IMR-90 (cell line): ENCODE measurements around the gene ASB4. TPM values are rescaled to one million over a fixed set of nuclear protein-coding genes. Genes with fewer than 3 reads are reported as not detected.

Experiments used
- ATAC-seq: fragments of 200-7000 bp; cut with Tn5 transposase; 2 replicates; pipeline ENCODE4 v1.9.1; 2020; ENCODE audit warnings: low read depth, mild to moderate bottlenecking, moderate library complexity
- BruUV-seq: library from RNA; stranded (reverse); fragments of 400-500 nt; replicated peaks from 2 replicates; lab custom pipeline; 2021; lab: Mats Ljungman, UMichigan
- CTCF ChIA-PET: fragments of 300-600 bp; formaldehyde crosslinking; extraction: SDS; loops from one replicate; lab custom pipeline; 2021; ENCODE audit warnings: antibody characterized with exemption; lab: Yijun Ruan, JAX
- POLR2A ChIA-PET: fragments of 300-600 bp; sonication (Branson Sonifier 250); formaldehyde crosslinking; loops from one replicate; lab custom pipeline; 2022; ENCODE audit warnings: antibody characterized with exemption; ENCODE audit not compliant: unreplicated experiment; lab: Charles Lee
- DNase-seq: peaks from one replicate; pipeline ENCODE4 v3.0.0; 2013
- H2AFZ ChIP-seq: replicated peaks from 2 replicates; pipeline ENCODE3; 2013; ENCODE audit warnings: low read length, mild to moderate bottlenecking; ENCODE audit not compliant: poor library complexity
- H2AK5ac ChIP-seq: 2 replicates; pipeline ENCODE4 v1.6.1; 2013; ENCODE audit warnings: low read depth, low read length, inconsistent platforms
- H2AK9ac ChIP-seq: replicated peaks from 2 replicates; pipeline ENCODE3; 2013; ENCODE audit warnings: mild to moderate bottlenecking, low read depth, low read length, moderate library complexity; ENCODE audit not compliant: poor library complexity
- H2BK120ac ChIP-seq: 2 replicates; pipeline ENCODE4 v1.6.1; 2013; ENCODE audit warnings: low read depth, low read length, inconsistent platforms
- H2BK15ac ChIP-seq: 3 replicates; pipeline ENCODE4 v1.6.1; 2013; ENCODE audit warnings: low read depth, low read length, inconsistent platforms
- H2BK20ac ChIP-seq: 2 replicates; pipeline ENCODE4 v1.6.1; 2013; ENCODE audit warnings: low read depth, mild to moderate bottlenecking, inconsistent platforms, low read length, moderate library complexity
- H2BK5ac ChIP-seq: 2 replicates; pipeline ENCODE4 v1.6.1; 2013; ENCODE audit warnings: mild to moderate bottlenecking, low read depth, low read length, inconsistent platforms; ENCODE audit not compliant: poor library complexity, severe bottlenecking
- H3K14ac ChIP-seq: replicated peaks from 2 replicates; pipeline ENCODE4 v1.6.1; 2013; ENCODE audit warnings: low read depth, low read length, inconsistent platforms
- H3K18ac ChIP-seq: 2 replicates; pipeline ENCODE4 v1.6.1; 2013; ENCODE audit warnings: low read depth, low read length, control low read depth
- H3K23ac ChIP-seq: 2 replicates; pipeline ENCODE4 v1.6.1; 2013; ENCODE audit warnings: low read depth, low read length, inconsistent platforms
- H3K27ac ChIP-seq: 2 replicates; pipeline ENCODE4 v1.5.1; 2013; ENCODE audit warnings: mild to moderate bottlenecking, control low read depth, low read length; ENCODE audit not compliant: insufficient read depth
- H3K27me3 ChIP-seq: 2 replicates; pipeline ENCODE4 v1.6.1; 2013; ENCODE audit warnings: low read length; ENCODE audit not compliant: control insufficient read depth, insufficient read depth
- H3K36me3 ChIP-seq: 2 replicates; pipeline ENCODE4 v1.6.1; 2013; ENCODE audit warnings: low read length, mixed read lengths; ENCODE audit not compliant: control insufficient read depth, insufficient read depth
- H3K4ac ChIP-seq: 2 replicates; pipeline ENCODE4 v1.6.1; 2013; ENCODE audit warnings: low read depth, low read length, inconsistent platforms
- H3K4me1 ChIP-seq: 2 replicates; pipeline ENCODE4 v1.6.1; 2013; ENCODE audit warnings: low read length, mixed read lengths; ENCODE audit not compliant: control insufficient read depth, insufficient read depth
- H3K4me2 ChIP-seq: 2 replicates; pipeline ENCODE4 v1.6.1; 2013; ENCODE audit warnings: low read depth, mild to moderate bottlenecking, control low read depth, low read length, moderate library complexity
- H3K4me3 ChIP-seq: 2 replicates; pipeline ENCODE4 v1.5.1; 2013; ENCODE audit warnings: low read depth, mild to moderate bottlenecking, control low read depth, low read length, moderate library complexity; ENCODE audit not compliant: insufficient read depth
- H3K56ac ChIP-seq: 2 replicates; pipeline ENCODE4 v1.6.1; 2013; ENCODE audit warnings: low read length, inconsistent platforms; ENCODE audit not compliant: insufficient read depth; ENCODE audit errors: extremely low read depth
- H3K79me1 ChIP-seq, 2 experiments: 2 replicates each; pipeline ENCODE4 v1.6.1; 2013; ENCODE audit warnings: low read length in 2 of 2, inconsistent platforms in 1 of 2, low read depth in 1 of 2
- H3K9ac ChIP-seq: 2 replicates; pipeline ENCODE4 v1.6.1; 2013; ENCODE audit warnings: low read depth, low read length, control low read depth
- H3K9me1 ChIP-seq: 2 replicates; pipeline ENCODE4 v1.6.1; 2013; ENCODE audit warnings: low read length, inconsistent platforms; ENCODE audit not compliant: insufficient read depth
- H3K9me3 ChIP-seq: 2 replicates; pipeline ENCODE4 v1.6.1; 2013; ENCODE audit warnings: low read length; ENCODE audit not compliant: control insufficient read depth, insufficient read depth
- H4K20me1 ChIP-seq: 2 replicates; pipeline ENCODE4 v1.6.1; 2013; ENCODE audit warnings: low read length, inconsistent platforms; ENCODE audit not compliant: insufficient read depth
- H4K5ac ChIP-seq: 2 replicates; pipeline ENCODE4 v1.6.1; 2013; ENCODE audit warnings: mild to moderate bottlenecking, low read depth, low read length, control low read depth
- H4K8ac ChIP-seq, 2 experiments: 2 replicates each; pipeline ENCODE4 v1.6.1; 2013; ENCODE audit warnings: low read depth in 2 of 2, low read length in 2 of 2, control low read depth in 1 of 2, inconsistent platforms in 1 of 2
- H4K91ac ChIP-seq: 2 replicates; pipeline ENCODE4 v1.6.1; 2013; ENCODE audit warnings: low read depth, low read length, inconsistent platforms; ENCODE audit not compliant: insufficient read depth
- BHLHE40 ChIP-seq: fragments of 150-350 bp; IDR thresholded peaks from 2 replicates; pipeline ENCODE4 v1.6.1; 2016; ENCODE audit warnings: mild to moderate bottlenecking, low read depth, low read length
- CEBPB ChIP-seq: IDR thresholded peaks from 2 replicates; pipeline ENCODE4 v1.6.1; 2012; ENCODE audit warnings: low read depth, low read length, improper control_type of control experiment
- CHD1 ChIP-seq: IDR thresholded peaks from 2 replicates; pipeline ENCODE4 v1.6.1; 2012; ENCODE audit warnings: low read depth, low read length, improper control_type of control experiment
- CTCF ChIP-seq: conservative IDR thresholded peaks from 2 replicates; pipeline ENCODE4 v1.5.1; 2012; ENCODE audit warnings: mild to moderate bottlenecking, low read depth, low read length, improper control_type of control experiment
- ELK1 ChIP-seq: fragments of 150-350 bp; IDR thresholded peaks from 2 replicates; pipeline ENCODE4 v1.6.1; 2016; ENCODE audit warnings: low read depth, mild to moderate bottlenecking, low read length, moderate library complexity, borderline replicate concordance
- FOS ChIP-seq: fragments of 150-350 bp; IDR thresholded peaks from 2 replicates; pipeline ENCODE4 v1.6.1; 2016; ENCODE audit warnings: low read depth, low read length
- MAFK ChIP-seq: IDR thresholded peaks from 2 replicates; pipeline ENCODE4 v1.6.1; 2012; ENCODE audit warnings: low read depth, low read length, improper control_type of control experiment
- MAZ ChIP-seq: IDR thresholded peaks from 2 replicates; pipeline ENCODE4 v1.6.1; 2012; ENCODE audit warnings: low read depth, mild to moderate bottlenecking, low read length, improper control_type of control experiment, moderate library complexity, borderline replicate concordance
- MXI1 ChIP-seq: IDR thresholded peaks from 2 replicates; pipeline ENCODE4 v1.6.1; 2012; ENCODE audit warnings: low read depth, mild to moderate bottlenecking, low read length, moderate library complexity, borderline replicate concordance
- NFE2L2 ChIP-seq: fragments of 150-350 bp; IDR thresholded peaks from 2 replicates; pipeline ENCODE4 v1.6.1; 2016; ENCODE audit warnings: low read depth, mild to moderate bottlenecking, low read length
- POLR2A ChIP-seq: IDR thresholded peaks from 2 replicates; pipeline ENCODE4 v1.6.1; 2012; ENCODE audit warnings: mild to moderate bottlenecking, low read depth, low read length
- RAD21 ChIP-seq: IDR thresholded peaks from 2 replicates; pipeline ENCODE4 v1.6.1; 2012; ENCODE audit warnings: low read length, improper control_type of control experiment
- RCOR1 ChIP-seq: IDR thresholded peaks from 2 replicates; pipeline ENCODE4 v1.6.1; 2012; ENCODE audit warnings: mild to moderate bottlenecking, low read length, improper control_type of control experiment; ENCODE audit not compliant: insufficient replicate concordance
- RFX5 ChIP-seq: IDR thresholded peaks from 2 replicates; pipeline ENCODE4 v1.8.0; 2012; ENCODE audit warnings: low read depth, mild to moderate bottlenecking, low read length, moderate library complexity
- SMC3 ChIP-seq: fragments of 150-350 bp; IDR thresholded peaks from 2 replicates; pipeline ENCODE4 v1.6.1; 2016; ENCODE audit warnings: low read depth, mild to moderate bottlenecking, antibody characterized with exemption, low read length, moderate library complexity
- USF2 ChIP-seq: fragments of 150-350 bp; IDR thresholded peaks from 2 replicates; pipeline ENCODE4 v1.6.1; 2017; ENCODE audit warnings: mild to moderate bottlenecking, antibody characterized with exemption, low read length, low read depth
- WGBS, 2 experiments: methylation state at CpG; one replicate each; pipeline versions ENCODE4 v1.1.5 to v1.1.7; 2013; ENCODE audit warnings: missing lambda C conversion rate in 2 of 2; ENCODE audit not compliant: insufficient read length in 1 of 2; ENCODE audit errors: extremely low coverage in 2 of 2; 5-methylcytosine and 5-hydroxymethylcytosine counted together
- dilution Hi-C: fragments of 300-500 bp; cut with HindIII; formaldehyde crosslinking; loops from one replicate; pipeline ENCODE4 v1.14.3; 2018; ENCODE audit warnings: low sequenced_read_pairs; ENCODE audit not compliant: unreplicated experiment
- in situ Hi-C: fragments of 300-500 bp; cut with MboI; formaldehyde crosslinking; loops from 3 replicates; pipeline ENCODE4 v1.14.3; 2019; ENCODE audit warnings: low sequenced_read_pairs, inconsistent platforms, mixed read lengths
- intact Hi-C: fragments of 100-400 bp; cut with micrococcal nuclease; formaldehyde crosslinking; loops from 2 replicates; pipeline ENCODE4 v1.10.0; 2022
- polyA plus RNA-seq, 3 experiments: library from polyadenylated mRNA; depleted of rRNA; stranded (reverse); fragments of >200 nt; gene quantifications; 2 replicates each; pipeline ENCODE4 v1.2.3, GENCODE V29; 2012; ENCODE audit warnings: low replicate concordance in 1 of 3
- total RNA-seq: library from RNA; depleted of rRNA; stranded (reverse); fragments of >200 nt; gene quantifications from 2 replicates; pipeline ENCODE4 v1.2.3, GENCODE V29; 2012

Gene ASB4
- total and polyA plus RNA-seq, 2 of the 4 experiments (the other 2 are of a cell fraction): not detected

- intact Hi-C loops: no loop called here
- DNase-seq (no peak), ATAC-seq (no peak)
- Histone ChIP-seq H2BK5ac (no peak overlapping the region), H3K79me1 (no peaks in the 10 kb centered on the region), H4K5ac (no peak overlapping the region), H2BK20ac (no peak overlapping the region), H2AK5ac (no peak overlapping the region), H3K18ac (no peak overlapping the region), H3K9me1 (no peaks in the 10 kb centered on the region), H4K91ac (no peak overlapping the region), H3K9me3 (no peaks in the 10 kb centered on the region), H3K4me2 (no peak overlapping the region), H3K56ac (no peak overlapping the region), H3K27me3 (no peaks in the 10 kb centered on the region), H3K4ac (no peak overlapping the region), H2AK9ac (no peak overlapping the region), H2BK15ac (no peak overlapping the region), H4K20me1 (no peaks in the 10 kb centered on the region), H3K23ac (no peak overlapping the region), H4K8ac (no peak overlapping the region), H3K4me3 (no peak overlapping the region), H3K27ac (no peak overlapping the region), H2AFZ (no peak overlapping the region), H3K4me1 (no peaks in the 10 kb centered on the region), H3K14ac (no peak overlapping the region), H3K9ac (no peak overlapping the region), H2BK120ac (no peak overlapping the region), H3K36me3 (no peaks in the 10 kb centered on the region)
- ChIA-PET POLR2A (no interaction called here), CTCF (interaction anchor here (0.6 kb wide), 1 partner anchor 1347 kb away, joined by 4 read pairs; no protein-coding TSS in a partner anchor)
- no peak for TF ChIP-seq RFX5
- TF ChIP-seq CHD1: no peak
- no peak for TF ChIP-seq RCOR1
- no peak for TF ChIP-seq RAD21
- TF ChIP-seq POLR2A: no peak
- no peak for TF ChIP-seq USF2
- no peak for TF ChIP-seq SMC3
- no peak for TF ChIP-seq MAFK
- no peak for TF ChIP-seq MXI1
- no peak for TF ChIP-seq FOS
- TF ChIP-seq BHLHE40: no peak
- no peak for TF ChIP-seq NFE2L2
- no peak for TF ChIP-seq ELK1
- no peak for TF ChIP-seq CEBPB
- TF ChIP-seq CTCF: no peak
- TF ChIP-seq MAZ: no peak
- no CpG with 5 or more reads among the region's 3 CpGs for WGBS, 2 experiments
- in situ Hi-C loops: no loop called here
- dilution Hi-C loops: no loop called here
- no TSS peak for BruUV-seq
Observed at GRCh38 chr7:95446618-95447017, 39.1 kb upstream of the ASB4 start.
